Left kidney (tissue), 2 donors: ENCODE results near the gene ACOT8. TPM values are rescaled to one million over a fixed set of nuclear protein-coding genes. Genes with fewer than 3 reads are reported as not detected.
"Not testable (repeated sequence)": the region's sequence is repeated elsewhere in the genome, so short reads cannot be mapped to it uniquely, and the experiment has no call there.

Experiments used
- DNase-seq: peaks from one replicate; pipeline ENCODE4 v3.0.0-alpha.2; 2013
- polyA plus RNA-seq: library from polyadenylated mRNA; unstranded; fragments of 120-200 nt; gene quantifications from one replicate; pipeline ENCODE4 v1.2.1, GENCODE V29; 2013; ENCODE audit not compliant: insufficient read length

ACOT8 gene
- polyA plus RNA-seq, 1 donor, result 23.3 TPM

DNA sequence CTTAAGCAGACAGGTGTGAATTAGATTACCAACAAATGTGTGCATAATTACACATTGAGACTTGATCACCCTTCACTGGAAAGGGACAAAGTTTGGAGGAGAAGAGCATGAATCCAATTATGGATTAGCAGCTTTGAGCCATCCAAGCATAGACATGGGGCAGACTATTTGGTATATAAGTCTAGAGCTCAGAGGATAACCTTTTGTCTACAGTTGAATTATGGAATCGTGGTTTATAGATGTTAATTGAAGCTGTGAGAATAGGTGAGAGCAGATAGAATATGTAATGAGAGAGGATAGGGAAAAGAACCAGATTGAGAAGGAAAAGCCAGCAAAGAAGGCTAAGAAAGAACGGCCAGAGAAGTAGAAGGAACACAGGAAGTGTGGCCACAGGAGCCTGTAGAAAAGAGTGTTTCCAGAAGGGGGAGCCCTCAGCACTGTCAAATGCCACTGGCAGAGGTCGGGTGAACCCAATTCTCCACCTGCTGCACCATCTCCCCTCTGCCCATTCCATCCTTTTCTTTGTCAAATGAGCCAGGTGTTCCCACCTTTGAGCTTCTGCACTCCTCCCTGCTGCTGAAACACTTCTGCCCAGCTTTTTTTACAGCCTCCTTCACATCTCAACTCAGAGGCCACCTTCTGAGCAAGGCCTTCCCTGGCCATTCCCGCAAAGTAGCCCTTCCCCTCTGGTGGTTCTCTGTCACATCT, 58.1 kb downstream of the ACOT8 start:
- DNase-seq, result no peak

DNA sequence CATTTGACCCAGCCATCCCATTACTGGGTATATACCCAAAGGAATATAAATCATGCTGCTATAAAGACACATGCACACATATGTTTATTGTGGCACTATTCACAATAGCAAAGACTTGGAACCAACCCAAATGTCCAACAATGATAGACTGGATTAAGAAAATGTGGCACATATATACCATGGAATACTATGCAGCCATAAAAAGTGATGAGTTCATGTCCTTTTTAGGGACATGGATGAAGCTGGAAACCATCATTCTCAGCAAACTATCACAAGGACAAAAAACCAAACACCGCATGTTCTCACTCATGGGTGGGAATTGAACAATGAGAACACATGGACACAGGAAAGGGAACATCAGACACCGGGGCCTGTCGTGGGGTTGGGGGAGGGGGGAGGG, 59.2 kb downstream of the ACOT8 start:
- not testable (repeated sequence) for DNase-seq

DNA sequence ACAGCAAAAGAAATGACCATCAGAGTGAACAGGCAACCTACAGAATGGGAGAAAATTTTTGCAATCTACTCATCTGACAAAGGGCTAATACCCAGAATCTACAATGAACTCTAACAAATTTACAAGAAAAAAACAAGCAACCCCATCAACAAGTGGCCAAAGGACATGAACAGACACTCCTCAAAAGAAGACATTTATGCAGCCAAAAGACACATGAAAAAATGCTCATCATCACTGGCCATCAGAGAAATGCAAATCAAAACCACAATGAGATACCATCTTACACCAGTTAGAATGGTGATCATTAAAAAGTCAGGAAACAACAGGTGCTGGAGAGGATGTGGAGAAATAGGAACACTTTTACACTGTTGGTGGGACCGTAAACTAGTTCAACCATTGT, 59.7 kb downstream of the ACOT8 start:
- DNase-seq, result not testable (repeated sequence)

DNA sequence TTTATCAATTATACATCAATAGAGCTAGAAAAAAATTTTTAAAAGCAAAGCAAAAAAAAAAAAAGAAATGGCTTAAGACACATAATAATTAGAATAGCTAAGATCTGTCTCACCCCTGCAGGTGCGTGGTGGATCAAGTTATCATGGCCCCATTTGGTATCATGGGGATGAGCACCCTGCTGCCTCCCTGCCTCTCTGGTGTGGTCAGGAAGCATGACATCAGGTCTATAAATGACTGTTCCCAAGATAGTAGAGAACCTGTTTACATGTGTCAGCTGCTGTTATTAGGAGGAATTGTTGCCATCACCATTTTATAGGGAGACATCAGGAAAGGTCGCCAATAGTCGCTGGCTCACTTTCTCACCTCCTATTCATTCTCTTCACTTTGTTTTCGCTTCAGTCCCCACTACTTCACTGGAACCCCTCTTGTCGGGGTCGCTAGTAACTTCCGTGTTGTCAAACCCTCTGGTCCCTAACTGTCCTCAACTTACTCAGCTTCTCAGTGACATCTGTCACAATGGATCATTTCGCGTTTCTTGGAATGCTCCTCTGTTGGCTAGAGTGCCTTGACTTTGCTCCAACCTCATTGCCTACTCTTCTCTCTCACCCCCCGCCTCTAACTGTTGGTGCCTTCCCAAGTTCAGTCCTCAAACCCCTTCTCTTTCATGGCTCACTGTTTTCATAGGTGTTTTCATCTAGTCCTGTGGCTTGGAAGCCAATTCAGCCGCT, 60.7 kb downstream of the ACOT8 start:
- no peak for DNase-seq

DNA sequence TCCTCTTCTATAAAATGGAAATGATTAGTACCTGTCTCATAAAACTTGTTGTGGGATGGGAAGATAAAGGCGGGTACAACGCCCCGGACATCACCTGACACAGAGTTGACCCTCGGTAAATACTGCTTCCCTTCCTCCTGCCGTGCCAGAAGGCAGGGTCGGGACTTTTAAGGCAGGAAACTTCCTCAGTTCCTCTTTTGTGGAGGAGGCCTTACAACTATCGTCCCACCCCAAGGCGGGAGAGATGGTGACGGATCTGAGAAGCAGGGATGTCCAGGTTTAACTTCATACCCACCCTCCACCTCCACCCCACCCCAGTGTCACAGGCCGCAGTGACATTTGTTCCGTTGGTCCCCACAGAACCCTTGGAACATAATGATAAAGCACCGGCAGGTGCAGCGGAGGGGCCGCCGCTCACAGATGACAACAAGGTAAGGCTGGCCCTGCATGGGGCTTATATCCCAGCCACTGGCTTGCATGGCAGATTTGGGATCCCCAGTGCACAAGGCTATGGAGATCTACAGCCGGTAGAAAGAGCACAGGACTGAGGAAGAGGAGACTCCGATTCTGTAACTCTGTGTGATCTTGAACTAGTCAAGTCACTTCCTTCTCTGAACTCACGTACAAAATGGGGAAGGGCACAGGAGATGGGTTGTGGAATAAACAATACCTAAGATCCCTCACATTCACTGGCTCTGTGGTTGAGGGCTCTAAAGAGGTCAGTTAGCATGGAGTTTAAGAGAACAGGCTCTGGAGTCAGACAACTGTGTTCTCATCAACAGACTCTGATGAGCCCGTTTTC, 64.7 kb downstream of the ACOT8 start:
- DNase-seq, result no peak

Other genes starting within 250 kb of the ACOT8 start
- not detected for gene WFDC10A, start 227.7 kb downstream of the ACOT8 start, polyA plus RNA-seq
- not detected for gene WFDC9, start 226.1 kb downstream of the ACOT8 start, polyA plus RNA-seq
- not detected for gene WFDC11, start 187.2 kb downstream of the ACOT8 start, polyA plus RNA-seq
- gene WFDC13, start 155.4 kb downstream of the ACOT8 start, polyA plus RNA-seq, result not detected
- gene WFDC10B, start 152.4 kb downstream of the ACOT8 start, polyA plus RNA-seq, result not detected
- not detected for gene SPINT4, start 135.0 kb downstream of the ACOT8 start, polyA plus RNA-seq
- 0.47 TPM for gene WFDC3, start 65.5 kb downstream of the ACOT8 start, polyA plus RNA-seq
- gene DNTTIP1, start 65.4 kb downstream of the ACOT8 start, polyA plus RNA-seq, result 34.2 TPM
- 84.4 TPM for gene UBE2C, start 44.7 kb downstream of the ACOT8 start, polyA plus RNA-seq
- gene TNNC2, start 30.1 kb downstream of the ACOT8 start, polyA plus RNA-seq, result 0.47 TPM
- gene SNX21, start 23.6 kb downstream of the ACOT8 start, polyA plus RNA-seq, result 11.9 TPM
- gene ZSWIM3, start 222 bp upstream of the ACOT8 start, polyA plus RNA-seq, result 5.9 TPM
- 18.6 TPM for gene ZSWIM1, start 23.8 kb upstream of the ACOT8 start, polyA plus RNA-seq
- 6.0 TPM for gene SPATA25, start 30.2 kb upstream of the ACOT8 start, polyA plus RNA-seq
- 7.3 TPM for gene NEURL2, start 33.8 kb upstream of the ACOT8 start, polyA plus RNA-seq
- 143 TPM for gene CTSA, start 33.9 kb upstream of the ACOT8 start, polyA plus RNA-seq
- gene PLTP, start 54.8 kb upstream of the ACOT8 start, polyA plus RNA-seq, result 118 TPM
- 44.9 TPM for gene PCIF1, start 77.3 kb upstream of the ACOT8 start, polyA plus RNA-seq
- 14.4 TPM for gene ZNF335, start 114.8 kb upstream of the ACOT8 start, polyA plus RNA-seq
- 0.35 TPM for gene MMP9, start 151.5 kb upstream of the ACOT8 start, polyA plus RNA-seq
- gene SLC12A5, start 171.8 kb upstream of the ACOT8 start, polyA plus RNA-seq, result 1.8 TPM
- gene NCOA5, start 232.6 kb upstream of the ACOT8 start, polyA plus RNA-seq, result 62.3 TPM